Measurements from ENCODE around the gene EPS8L3.
"Not testable (repeated sequence)": the region's sequence is repeated elsewhere in the genome, so short reads cannot be mapped to it uniquely, and the experiment has no call there.

EPS8L3 gene

DNA sequence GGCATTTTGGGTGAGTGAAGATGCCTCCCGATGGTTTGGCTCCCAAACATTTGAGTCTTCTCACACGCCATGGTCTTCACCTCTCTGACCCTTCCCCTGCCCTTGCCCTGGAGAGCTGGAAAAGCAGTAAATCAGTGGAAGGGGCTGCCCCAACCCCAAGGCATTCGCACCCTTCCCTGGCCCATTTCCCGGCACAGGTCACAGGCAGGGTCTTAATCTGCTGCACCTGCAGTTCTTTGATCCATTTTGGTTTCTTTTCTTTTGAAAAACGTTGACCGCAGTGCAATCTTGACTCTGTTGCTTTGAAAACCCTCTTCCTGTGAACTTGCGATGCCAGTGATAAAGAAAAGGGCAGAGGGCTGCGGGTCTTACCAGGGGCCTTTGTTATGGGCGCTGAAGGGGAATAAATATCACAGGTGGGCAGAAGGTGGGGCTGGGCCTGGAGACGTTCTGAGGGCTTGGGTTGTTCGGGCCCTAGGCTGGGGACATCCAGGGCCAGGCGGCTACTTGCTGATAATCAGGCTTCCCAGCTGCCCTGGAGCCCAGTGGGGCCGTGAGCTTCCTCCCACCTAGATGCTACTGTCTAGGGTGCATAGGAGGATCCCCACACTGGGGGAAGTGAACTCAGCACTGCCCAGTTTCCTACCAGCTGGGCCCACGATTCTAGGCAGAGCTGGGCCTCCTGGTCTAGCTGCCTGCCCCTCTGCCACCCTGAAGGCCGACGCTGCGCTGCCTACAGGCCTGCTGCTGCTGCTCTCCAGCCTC, 38.6 kb upstream of the EPS8L3 start:
- Mint-ChIP-seq H3K27me3 (no peaks in the 10 kb centered on the region), H3K27ac (peak overlapping the region; percentile 88 to 91), H3K4me1 (ENCODE audit: low read depth in 2 of 2) (peaks cover 48 to 53% of the 10 kb centered on the region in 2 donors), H3K36me3 (ENCODE audit: insufficient read depth) (peaks cover 7% of the 10 kb centered on the region), H3K9me3 (no peaks in the 10 kb centered on the region), H3K4me3 (peak overlapping the region; percentile 67 to 71)
- ATAC-seq (replicated peaks) (peak; percentile 89), DNase-seq (peak; percentile 54 to 63 (median 63))

DNA sequence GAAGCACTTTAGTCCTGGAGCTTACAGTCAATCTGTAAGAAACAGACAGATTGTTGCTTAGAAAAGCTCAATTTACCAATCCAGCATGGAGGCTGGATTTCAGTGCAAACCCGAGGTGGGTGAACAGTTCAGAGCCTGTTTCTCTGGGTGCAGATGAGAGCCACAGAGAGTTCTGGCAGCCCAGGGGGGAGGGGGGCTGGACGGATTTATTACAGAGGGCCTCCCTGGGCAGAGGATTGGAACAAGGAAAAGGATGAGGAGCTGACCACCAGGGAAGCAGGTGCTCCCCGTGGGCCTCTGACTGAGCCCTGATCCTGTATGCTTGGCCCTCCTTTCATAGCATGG, 38.0 kb upstream of the EPS8L3 start:
- H3K4me3 Mint-ChIP-seq, result peak overlapping the region; percentile 67 to 71
- peaks cover 54 to 59% of the 10 kb centered on the region in 2 donors for H3K4me1 Mint-ChIP-seq (ENCODE audit: low read depth in 2 of 2)
- ATAC-seq (replicated peaks) (no peak), DNase-seq (no peak)
- H3K9me3 Mint-ChIP-seq, result no peaks in the 10 kb centered on the region
- H3K27ac Mint-ChIP-seq, result peak overlapping the region; percentile 88 to 91
- no peaks in the 10 kb centered on the region for H3K27me3 Mint-ChIP-seq
- peaks cover 8% of the 10 kb centered on the region for H3K36me3 Mint-ChIP-seq (ENCODE audit: insufficient read depth)

DNA sequence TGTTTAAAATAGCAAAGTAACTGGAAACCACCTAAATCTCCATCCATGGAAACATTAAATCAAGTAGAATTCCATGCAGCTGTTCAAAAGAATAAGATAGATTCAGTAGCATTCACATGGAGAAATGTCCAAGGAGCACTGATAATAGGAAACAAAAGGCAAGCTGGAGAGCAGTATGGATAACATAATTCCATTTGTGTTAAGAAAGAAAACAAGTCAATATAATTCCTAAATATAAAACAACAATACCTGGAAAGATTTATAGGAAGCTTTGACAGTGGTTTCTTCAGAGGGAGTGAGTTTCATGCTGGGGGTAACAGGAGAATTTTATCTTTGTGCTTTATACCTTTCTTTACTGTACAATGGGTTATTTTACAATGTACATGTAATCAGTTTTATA, 36.6 kb upstream of the EPS8L3 start:
- peaks cover 8% of the 10 kb centered on the region for H3K36me3 Mint-ChIP-seq (ENCODE audit: insufficient read depth)
- no peaks in the 10 kb centered on the region for H3K9me3 Mint-ChIP-seq
- no peak overlapping the region for H3K4me3 Mint-ChIP-seq
- H3K27me3 Mint-ChIP-seq, result no peaks in the 10 kb centered on the region
- ATAC-seq (replicated peaks) (no peak), DNase-seq (no peak)
- H3K4me1 Mint-ChIP-seq (ENCODE audit: low read depth in 2 of 2), result peaks cover 61 to 63% of the 10 kb centered on the region in 2 donors
- H3K27ac Mint-ChIP-seq, result no peak overlapping the region

DNA sequence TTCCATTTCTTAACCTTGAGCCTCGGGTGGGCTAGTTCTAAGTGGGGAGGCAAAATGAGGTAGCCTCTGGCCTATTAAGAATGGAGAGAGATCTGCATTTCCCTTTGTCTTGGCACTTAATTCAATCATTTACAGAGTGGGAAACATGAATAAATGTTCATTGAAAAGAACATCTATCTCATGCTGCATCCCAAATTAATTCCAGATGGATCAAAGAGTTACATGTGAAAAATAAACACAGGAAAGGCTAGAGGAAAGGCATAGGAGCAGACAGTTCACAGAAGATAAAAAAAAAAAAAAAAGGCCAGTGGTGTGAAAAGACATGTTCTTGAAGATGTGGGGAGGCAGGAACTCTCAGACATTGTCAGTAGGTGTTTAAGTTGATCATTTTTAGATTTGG, 35.7 kb upstream of the EPS8L3 start:
- Mint-ChIP-seq H3K27me3 (no peaks in the 10 kb centered on the region), H3K4me3 (no peak overlapping the region), H3K36me3 (ENCODE audit: insufficient read depth) (peaks cover 8% of the 10 kb centered on the region), H3K9me3 (no peaks in the 10 kb centered on the region), H3K27ac (no peak overlapping the region), H3K4me1 (ENCODE audit: low read depth in 2 of 2) (peaks cover 66 to 68% of the 10 kb centered on the region in 2 donors)
- ATAC-seq (replicated peaks), result no peak
- DNase-seq, result no peak

DNA sequence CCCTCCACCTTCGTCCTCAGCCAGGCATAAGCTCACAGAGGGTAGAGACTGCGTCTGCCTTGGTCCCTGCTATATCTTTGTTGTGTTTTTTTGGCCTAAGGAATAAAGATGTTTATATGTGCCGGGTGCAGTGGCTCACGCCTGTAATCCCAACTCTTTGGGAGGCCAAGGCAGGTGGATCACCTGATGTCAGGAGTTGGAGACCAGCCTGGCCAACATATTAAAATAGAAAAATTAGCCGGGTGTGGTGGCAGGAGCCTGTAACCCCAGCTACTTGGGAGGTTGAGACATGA, 33.5 kb upstream of the EPS8L3 start:
- not testable (repeated sequence) for H3K4me3 Mint-ChIP-seq; ATAC-seq (replicated peaks); H3K27me3 Mint-ChIP-seq; DNase-seq; H3K9me3 Mint-ChIP-seq; H3K36me3 Mint-ChIP-seq (ENCODE audit: insufficient read depth)
- Mint-ChIP-seq H3K4me1 (ENCODE audit: low read depth in 2 of 2) (peaks cover 63 to 64% of the 10 kb centered on the region in 2 donors), H3K27ac (peak overlapping the region in 1 of 2 donors; percentile 10)

DNA sequence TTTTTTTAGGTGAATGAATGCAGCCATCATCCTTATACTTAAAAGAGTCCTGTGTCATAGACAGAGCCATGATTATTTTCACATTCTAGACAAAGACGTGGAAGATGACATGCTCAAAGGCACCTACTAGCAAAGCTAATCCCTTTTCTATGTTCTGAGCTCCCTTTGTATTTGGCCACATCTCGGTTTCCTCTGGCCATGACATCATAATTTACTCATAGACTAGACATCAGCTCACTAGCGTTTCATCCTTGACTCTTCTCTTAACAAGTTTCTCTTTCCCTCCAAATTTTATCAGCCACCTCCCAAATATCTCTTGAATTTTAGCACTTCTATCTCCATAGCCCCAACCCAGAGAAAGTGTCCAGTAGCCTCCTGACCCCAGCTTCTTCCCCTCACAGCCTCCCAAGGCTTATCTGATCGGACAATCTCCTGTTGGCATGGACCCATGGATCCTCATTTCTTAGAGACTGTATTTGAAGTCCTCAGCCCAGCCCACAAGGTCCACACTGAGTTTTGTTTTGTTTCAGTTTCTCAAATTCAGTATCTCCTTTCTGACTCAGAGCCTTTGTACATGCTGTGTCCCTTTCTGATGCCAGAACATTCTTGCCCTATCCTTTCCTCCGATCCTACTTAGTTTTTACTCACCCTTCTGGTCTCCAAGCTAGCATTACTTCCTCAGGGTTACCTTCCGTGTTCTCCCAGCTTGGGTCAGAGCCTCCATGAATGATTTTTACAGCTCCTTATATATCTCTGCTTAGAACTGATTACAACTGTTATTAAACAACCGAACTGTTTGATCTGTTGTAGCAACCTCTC, 33.0 kb upstream of the EPS8L3 start:
- Mint-ChIP-seq H3K4me1 (ENCODE audit: low read depth in 2 of 2) (peaks cover 58% of the 10 kb centered on the region in 2 donors), H3K9me3 (no peaks in the 10 kb centered on the region), H3K27me3 (no peaks in the 10 kb centered on the region), H3K4me3 (peak overlapping the region in 1 of 2 donors; percentile 6), H3K27ac (peak overlapping the region in 1 of 2 donors; percentile 10), H3K36me3 (ENCODE audit: insufficient read depth) (peaks cover 2% of the 10 kb centered on the region)
- no peak for ATAC-seq (replicated peaks)
- DNase-seq, result no peak

DNA sequence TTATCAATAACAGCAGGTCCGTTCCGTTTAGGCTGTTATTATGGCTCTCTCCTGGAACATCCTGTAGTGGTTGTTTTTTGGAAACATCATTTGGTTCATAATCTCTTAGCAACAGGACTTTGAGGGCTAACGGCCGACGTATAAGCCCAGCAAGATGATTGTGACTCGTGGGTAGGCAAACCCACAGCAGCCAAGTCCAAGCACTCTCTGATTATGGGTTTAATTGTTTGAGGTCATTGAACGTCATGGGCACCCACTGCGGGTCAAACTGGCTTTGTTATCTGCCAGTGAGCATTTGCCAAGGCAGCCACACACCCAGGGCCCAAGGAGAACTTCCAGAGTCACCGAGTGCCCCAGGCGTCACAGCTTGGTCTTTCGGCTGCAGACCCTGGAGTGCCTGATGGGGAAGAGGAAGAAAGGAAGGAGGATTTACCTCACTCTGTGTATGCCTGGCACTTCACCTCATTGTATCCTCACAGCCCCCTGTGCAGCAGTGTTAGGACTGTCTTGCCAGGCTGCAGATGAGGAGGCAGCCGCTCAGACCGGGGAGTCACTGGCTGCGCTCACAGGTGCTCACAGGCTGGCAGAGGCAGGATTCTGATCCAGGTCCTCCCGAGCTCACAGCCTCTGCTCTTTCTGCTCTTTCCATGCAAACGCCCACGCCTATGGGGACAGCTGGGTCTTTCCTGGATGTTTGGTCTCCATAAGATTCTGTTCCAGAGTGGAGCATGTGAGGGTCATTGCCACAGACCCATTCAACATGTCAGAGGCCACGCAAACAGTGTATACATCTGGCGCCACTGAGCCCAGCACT, 30.8 kb upstream of the EPS8L3 start:
- Mint-ChIP-seq H3K9me3 (no peaks in the 10 kb centered on the region), H3K27me3 (no peaks in the 10 kb centered on the region), H3K4me1 (ENCODE audit: low read depth in 2 of 2) (peaks cover 56 to 62% of the 10 kb centered on the region in 2 donors), H3K4me3 (no peak overlapping the region), H3K27ac (peak overlapping the region; percentile 53 to 94), H3K36me3 (ENCODE audit: insufficient read depth) (peaks cover 2% of the 10 kb centered on the region)
- no peak for DNase-seq
- ATAC-seq (replicated peaks), result no peak

DNA sequence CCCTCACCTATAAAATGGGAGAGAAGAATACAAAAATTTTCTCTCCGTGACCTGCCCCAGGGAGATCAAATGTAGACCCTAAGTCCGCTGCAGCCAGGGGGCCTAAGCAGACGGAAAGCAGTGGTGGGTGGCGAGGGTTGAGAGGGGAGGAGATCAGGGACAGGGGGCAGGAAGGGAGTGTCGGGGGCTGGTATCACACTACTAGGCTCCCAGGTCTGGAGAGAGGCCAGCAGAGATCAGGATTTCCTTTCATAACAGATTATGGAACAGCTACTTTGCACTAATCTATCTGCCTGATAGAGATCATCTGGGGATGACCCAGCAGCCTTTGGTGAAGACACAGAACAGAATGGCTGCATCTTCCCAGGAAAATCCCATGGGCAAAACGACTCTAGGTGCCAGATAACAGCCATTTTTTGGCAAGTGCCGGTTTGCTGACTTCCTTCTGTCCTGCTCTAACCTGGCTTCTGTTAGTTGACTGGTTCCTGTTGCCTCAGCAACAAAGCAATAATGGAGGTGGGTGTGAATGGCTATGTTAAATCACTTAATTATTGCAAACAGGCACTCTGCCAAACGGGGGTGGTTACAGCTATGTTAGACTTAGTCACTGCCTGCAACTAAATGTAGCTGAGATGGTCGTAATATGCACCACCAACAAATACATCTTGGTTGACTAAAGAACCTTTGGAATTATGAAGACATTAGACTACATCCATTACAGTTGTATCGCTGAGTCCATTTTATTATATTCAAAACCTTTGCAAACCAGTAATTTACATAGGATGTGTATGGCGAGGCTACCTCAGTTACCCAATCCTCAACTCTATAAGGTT, 30.0 kb upstream of the EPS8L3 start:
- Mint-ChIP-seq H3K9me3 (no peaks in the 10 kb centered on the region), H3K4me1 (ENCODE audit: low read depth in 2 of 2) (peaks cover 56 to 66% of the 10 kb centered on the region in 2 donors), H3K27ac (peak overlapping the region; percentile 92 to 94), H3K36me3 (ENCODE audit: insufficient read depth) (peaks cover 2% of the 10 kb centered on the region), H3K4me3 (peak overlapping the region in 1 of 2 donors; percentile 46), H3K27me3 (no peaks in the 10 kb centered on the region)
- DNase-seq, result peak; percentile 63 to 67 (median 64)
- peak; percentile 76 for ATAC-seq (replicated peaks)

DNA sequence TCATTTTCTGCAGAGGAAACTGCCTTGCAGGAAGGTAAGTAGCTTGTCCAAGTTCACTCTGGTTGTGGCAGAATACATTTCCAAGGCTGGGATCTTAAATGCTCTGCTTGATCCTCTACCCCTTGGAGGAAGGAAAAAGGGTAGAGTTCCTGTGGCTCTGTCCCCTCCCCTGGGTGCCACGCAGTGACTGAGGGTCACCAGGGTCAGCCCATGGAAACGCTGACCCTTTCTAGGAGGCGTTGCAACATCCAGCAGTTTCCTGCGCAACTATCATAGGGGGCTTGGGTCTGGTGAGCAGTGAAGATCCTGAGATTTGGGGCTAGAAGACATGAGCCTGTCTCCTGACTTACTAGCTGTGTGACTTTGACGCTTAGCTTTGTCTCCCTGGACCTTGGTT, 29.4 kb upstream of the EPS8L3 start:
- H3K36me3 Mint-ChIP-seq (ENCODE audit: insufficient read depth), result peaks cover 7% of the 10 kb centered on the region
- ATAC-seq (replicated peaks) (no peak), DNase-seq (no peak)
- no peaks in the 10 kb centered on the region for H3K9me3 Mint-ChIP-seq
- H3K27ac Mint-ChIP-seq, result peak overlapping the region; percentile 92 to 94
- H3K4me1 Mint-ChIP-seq (ENCODE audit: low read depth in 2 of 2), result peaks cover 56 to 70% of the 10 kb centered on the region in 2 donors
- H3K4me3 Mint-ChIP-seq, result peak overlapping the region in 1 of 2 donors; percentile 46
- H3K27me3 Mint-ChIP-seq, result no peaks in the 10 kb centered on the region

DNA sequence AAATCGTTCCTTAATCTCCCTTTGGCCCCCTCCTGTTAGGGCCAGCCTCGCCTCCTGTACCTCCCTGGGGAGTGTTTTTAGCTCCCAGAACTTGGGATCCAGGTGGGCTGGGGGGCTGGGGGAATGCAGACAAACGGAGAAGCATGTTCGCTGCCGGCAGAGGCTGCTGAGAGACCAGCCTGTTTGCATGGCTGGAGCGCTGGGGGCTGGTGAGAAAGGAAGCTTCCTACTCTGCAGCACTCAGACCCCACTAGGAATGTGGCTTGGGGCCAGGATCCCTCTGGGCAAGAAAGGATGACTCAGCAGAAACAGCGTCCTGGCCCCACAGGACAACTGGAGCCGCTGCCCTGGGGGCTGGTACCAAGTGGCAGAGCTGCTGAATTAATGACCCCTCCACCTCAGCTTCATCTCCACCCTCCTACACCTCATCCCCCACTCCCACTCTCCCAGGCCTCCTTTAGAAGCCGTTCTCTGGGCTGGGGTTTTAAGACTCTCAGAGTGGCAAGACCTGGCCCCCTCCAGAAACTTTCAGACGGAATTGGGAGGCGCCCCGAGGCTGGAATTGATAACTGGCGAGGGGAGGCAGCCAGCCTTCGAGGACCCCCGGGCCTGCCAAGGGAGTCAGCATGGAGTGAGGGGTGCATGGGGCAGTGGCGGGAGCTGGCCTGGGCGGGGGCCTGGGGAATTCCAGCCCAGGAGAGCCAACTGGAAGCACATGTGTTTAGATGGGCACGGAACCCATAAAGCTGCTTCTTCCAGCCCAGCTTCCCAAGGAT, 28.5 kb upstream of the EPS8L3 start:
- H3K4me1 Mint-ChIP-seq (ENCODE audit: low read depth in 2 of 2), result peaks cover 51 to 63% of the 10 kb centered on the region in 2 donors

DNA sequence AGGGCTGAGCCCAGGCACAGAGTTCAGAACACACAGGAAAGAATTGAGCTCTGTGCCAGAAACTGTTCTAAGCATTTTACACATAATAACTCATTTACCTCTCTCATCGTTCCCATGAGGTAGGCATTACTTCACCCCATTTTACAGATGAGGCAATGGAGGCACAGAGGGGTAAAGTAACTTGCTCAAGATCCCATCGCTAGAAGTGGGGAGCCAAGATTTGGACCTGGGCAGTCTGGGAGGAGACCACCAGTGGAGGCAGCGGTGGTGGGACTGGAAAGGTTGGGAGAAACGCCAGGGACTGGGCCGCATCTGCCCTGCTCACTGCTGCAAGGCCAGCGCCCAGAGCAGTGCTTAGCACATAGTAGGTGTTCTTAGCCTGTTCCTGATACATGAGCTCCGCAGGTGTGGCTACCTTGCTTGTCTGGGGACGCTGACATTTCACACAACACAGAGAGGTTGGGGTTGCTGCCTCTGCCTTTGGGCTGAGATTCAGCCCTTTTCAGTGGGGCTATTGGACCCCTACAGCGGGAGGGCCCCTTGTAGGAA, 27.8 kb upstream of the EPS8L3 start:
- DNase-seq, result no peak
- peaks cover 6% of the 10 kb centered on the region for H3K36me3 Mint-ChIP-seq (ENCODE audit: insufficient read depth)
- peak overlapping the region; percentile 92 for H3K27ac Mint-ChIP-seq
- H3K4me3 Mint-ChIP-seq, result peak overlapping the region; percentile 57 to 66
- H3K27me3 Mint-ChIP-seq, result no peaks in the 10 kb centered on the region
- no peak for ATAC-seq (replicated peaks)
- H3K9me3 Mint-ChIP-seq, result no peaks in the 10 kb centered on the region
- H3K4me1 Mint-ChIP-seq (ENCODE audit: low read depth in 2 of 2), result peaks cover 44 to 58% of the 10 kb centered on the region in 2 donors

More for the DNA sequence above, 28.5 kb upstream of the EPS8L3 start:
- no peak for DNase-seq
- Mint-ChIP-seq H3K9me3 (no peaks in the 10 kb centered on the region), H3K4me3 (peak overlapping the region in 1 of 2 donors; percentile 3), H3K27me3 (no peaks in the 10 kb centered on the region), H3K27ac (peak overlapping the region; percentile 92 to 94), H3K36me3 (ENCODE audit: insufficient read depth) (peaks cover 6% of the 10 kb centered on the region)
- ATAC-seq (replicated peaks), result no peak

All from effector memory CD8-positive, alpha-beta T cell (primary cell).